ENCODE measurements around the gene SORL1-AS1.

Gene SORL1-AS1

GRCh38 chr11:121451986-121452608 lies 670 bp downstream of the SORL1-AS1 start, which contains the start of gene SORL1:
TSS of gene SORL1 (plus strand) at chr11:121452314. CDS start at chr11:121452332, 18 bp downstream.
- no peak within 1 kb of the TSS for H3K27ac ChIP-seq
- TF ChIP-seq CTCF (IDR thresholded peaks at IDR 0.05) (peak; percentile 89), ZFX (IDR thresholded peaks at IDR 0.05; ENCODE audit: borderline replicate concordance) (no peak)

GRCh38 chr11:121451178-121451985 lies 1.4 kb downstream of the SORL1-AS1 start:
- TF ChIP-seq CTCF (IDR thresholded peaks at IDR 0.05) (no peak), ZFX (IDR thresholded peaks at IDR 0.05; ENCODE audit: borderline replicate concordance) (no peak)
- no peak overlapping the region for H3K27ac ChIP-seq

- no peak overlapping the region for H3K27ac ChIP-seq
- TF ChIP-seq CTCF (IDR thresholded peaks at IDR 0.05), result no peak
- TF ChIP-seq ZFX (IDR thresholded peaks at IDR 0.05; ENCODE audit: borderline replicate concordance), result no peak
These were observed 2.4 kb downstream of the SORL1-AS1 start for GRCh38 chr11:121450401-121450800.

GRCh38 chr11:121449626-121450025 lies 3.1 kb downstream of the SORL1-AS1 start:
- TF ChIP-seq CTCF (IDR thresholded peaks at IDR 0.05) (no peak), ZFX (IDR thresholded peaks at IDR 0.05; ENCODE audit: borderline replicate concordance) (no peak)
- no peak overlapping the region for H3K27ac ChIP-seq

- no peak for TF ChIP-seq ZFX (IDR thresholded peaks at IDR 0.05; ENCODE audit: borderline replicate concordance)
- TF ChIP-seq CTCF (IDR thresholded peaks at IDR 0.05), result no peak
- H3K27ac ChIP-seq, result no peak overlapping the region
These were observed 3.6 kb downstream of the SORL1-AS1 start for GRCh38 chr11:121449123-121449522.

- no peak overlapping the region for H3K27ac ChIP-seq
- TF ChIP-seq ZFX (IDR thresholded peaks at IDR 0.05; ENCODE audit: borderline replicate concordance) (no peak), CTCF (IDR thresholded peaks at IDR 0.05) (no peak)
These were observed 4.3 kb downstream of the SORL1-AS1 start for GRCh38 chr11:121448431-121448941.

GRCh38 chr11:121448011-121448410 lies 4.8 kb downstream of the SORL1-AS1 start:
- no peak for TF ChIP-seq ZFX (IDR thresholded peaks at IDR 0.05; ENCODE audit: borderline replicate concordance)
- TF ChIP-seq CTCF (IDR thresholded peaks at IDR 0.05), result no peak
- H3K27ac ChIP-seq, result no peak overlapping the region
